ENCODE measurements around the gene KIF16B.

DNA sequence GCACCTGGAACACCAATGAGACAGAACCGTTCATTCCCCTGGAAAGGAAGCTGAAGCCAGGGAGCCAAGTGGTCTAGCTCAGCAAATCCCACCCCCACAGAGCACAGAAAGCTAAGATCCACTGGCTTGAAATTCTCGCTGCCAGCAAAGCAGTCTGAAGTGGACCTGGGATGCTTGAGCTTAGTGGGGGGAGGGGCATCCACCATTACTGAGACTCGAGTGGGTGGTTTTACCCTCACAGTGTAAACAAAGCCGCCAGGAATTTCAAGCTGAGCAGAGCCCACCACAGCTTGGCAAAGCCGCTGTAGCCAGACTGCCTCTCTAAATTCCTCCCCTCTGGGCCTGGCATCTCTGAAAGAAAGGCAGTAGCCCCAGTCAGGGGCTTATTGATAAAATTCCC is 53.1 kb downstream of the KIF16B start:
- TF ChIP-seq POLR2A (IDR thresholded peaks at IDR 0.05), result no peak
- TF ChIP-seq, protein P1, sequence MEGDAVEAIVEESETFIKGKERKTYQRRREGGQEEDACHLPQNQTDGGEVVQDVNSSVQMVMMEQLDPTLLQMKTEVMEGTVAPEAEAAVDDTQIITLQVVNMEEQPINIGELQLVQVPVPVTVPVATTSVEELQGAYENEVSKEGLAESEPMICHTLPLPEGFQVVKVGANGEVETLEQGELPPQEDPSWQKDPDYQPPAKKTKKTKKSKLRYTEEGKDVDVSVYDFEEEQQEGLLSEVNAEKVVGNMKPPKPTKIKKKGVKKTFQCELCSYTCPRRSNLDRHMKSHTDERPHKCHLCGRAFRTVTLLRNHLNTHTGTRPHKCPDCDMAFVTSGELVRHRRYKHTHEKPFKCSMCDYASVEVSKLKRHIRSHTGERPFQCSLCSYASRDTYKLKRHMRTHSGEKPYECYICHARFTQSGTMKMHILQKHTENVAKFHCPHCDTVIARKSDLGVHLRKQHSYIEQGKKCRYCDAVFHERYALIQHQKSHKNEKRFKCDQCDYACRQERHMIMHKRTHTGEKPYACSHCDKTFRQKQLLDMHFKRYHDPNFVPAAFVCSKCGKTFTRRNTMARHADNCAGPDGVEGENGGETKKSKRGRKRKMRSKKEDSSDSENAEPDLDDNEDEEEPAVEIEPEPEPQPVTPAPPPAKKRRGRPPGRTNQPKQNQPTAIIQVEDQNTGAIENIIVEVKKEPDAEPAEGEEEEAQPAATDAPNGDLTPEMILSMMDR (IDR thresholded peaks at IDR 0.05), result no peak

All from lower leg skin (tissue), 3 donors.